H9 (cell line): ENCODE data around the gene GNPAT. TPM values are rescaled to one million over a fixed set of nuclear protein-coding genes. Genes with fewer than 3 reads are reported as not detected.

Experiments
- DNase-seq: peaks from one replicate; pipeline ENCODE4 v3.0.0-alpha.2; 2017
- H2AFZ ChIP-seq: one replicate; pipeline ENCODE4 v1.6.1; 2013; ENCODE audit warnings: mild to moderate bottlenecking, low read length, control low read depth, moderate library complexity
- H2AK5ac ChIP-seq: 2 replicates; pipeline ENCODE4 v1.6.1; 2013; ENCODE audit warnings: low read length, control low read depth, mixed read lengths; ENCODE audit not compliant: insufficient read length
- H2BK120ac ChIP-seq: one replicate; pipeline ENCODE4 v1.6.1; 2013; ENCODE audit warnings: low read depth, mild to moderate bottlenecking, low read length, control low read depth, inconsistent platforms; ENCODE audit not compliant: poor library complexity, severe bottlenecking
- H2BK12ac ChIP-seq: 2 replicates; pipeline ENCODE4 v1.6.1; 2013; ENCODE audit warnings: low read length, control low read depth, mixed read lengths, low read depth; ENCODE audit not compliant: insufficient read length
- H2BK15ac ChIP-seq: 2 replicates; pipeline ENCODE4 v1.6.1; 2013; ENCODE audit warnings: low read depth, low read length, control low read depth
- H2BK20ac ChIP-seq: one replicate; pipeline ENCODE4 v1.6.1; 2013; ENCODE audit warnings: low read depth, mild to moderate bottlenecking, low read length, control low read depth, inconsistent platforms; ENCODE audit not compliant: poor library complexity, severe bottlenecking
- H2BK5ac ChIP-seq: 2 replicates; pipeline ENCODE4 v1.6.1; 2013; ENCODE audit warnings: low read length, control low read depth, mixed read lengths; ENCODE audit not compliant: insufficient read length
- H3K14ac ChIP-seq: 2 replicates; pipeline ENCODE4 v1.6.1; 2013; ENCODE audit warnings: low read length, control low read depth; ENCODE audit not compliant: insufficient read depth
- H3K18ac ChIP-seq: 2 replicates; pipeline ENCODE4 v1.6.1; 2013; ENCODE audit warnings: low read depth, mild to moderate bottlenecking, mixed read lengths, low read length, control low read depth; ENCODE audit not compliant: insufficient read length
- H3K23ac ChIP-seq: 2 replicates; pipeline ENCODE4 v1.6.1; 2013; ENCODE audit warnings: low read length, control low read depth, mixed read lengths, low read depth; ENCODE audit not compliant: insufficient read length
- H3K23me2 ChIP-seq: 2 replicates; pipeline ENCODE4 v1.6.1; 2013; ENCODE audit warnings: low read depth, mild to moderate bottlenecking, mixed read lengths, low read length, control low read depth; ENCODE audit not compliant: insufficient read length, poor library complexity, severe bottlenecking
- H3K27ac ChIP-seq: 2 replicates; pipeline ENCODE4 v1.5.1; 2013; ENCODE audit warnings: low read length, control low read depth, mixed read lengths, low read depth; ENCODE audit not compliant: insufficient read length
- H3K27me3 ChIP-seq: 2 replicates; pipeline ENCODE4 v1.6.1; 2013; ENCODE audit warnings: low read length, control low read depth, inconsistent platforms; ENCODE audit not compliant: insufficient read depth
- H3K4ac ChIP-seq: 2 replicates; pipeline ENCODE4 v1.6.1; 2013; ENCODE audit warnings: low read depth, mild to moderate bottlenecking, control low read depth, inconsistent platforms, low read length, moderate library complexity
- H3K4me1 ChIP-seq: 2 replicates; pipeline ENCODE4 v1.6.1; 2013; ENCODE audit warnings: low read length, control low read depth, inconsistent platforms; ENCODE audit not compliant: insufficient read depth
- H3K4me2 ChIP-seq: 2 replicates; pipeline ENCODE4 v1.6.1; 2013; ENCODE audit warnings: low read length, control low read depth, mixed read lengths; ENCODE audit not compliant: insufficient read length, insufficient read depth
- H3K56ac ChIP-seq: 2 replicates; pipeline ENCODE4 v1.6.1; 2013; ENCODE audit warnings: low read depth, mild to moderate bottlenecking, mixed read lengths, low read length, control low read depth; ENCODE audit not compliant: insufficient read length
- H3K79me1 ChIP-seq: 2 replicates; pipeline ENCODE4 v1.6.1; 2013; ENCODE audit warnings: low read depth, mild to moderate bottlenecking, moderate library complexity, low read length, control low read depth, inconsistent platforms; ENCODE audit not compliant: insufficient read depth, poor library complexity, severe bottlenecking
- H3K79me2 ChIP-seq: 2 replicates; pipeline ENCODE4 v1.6.1; 2013; ENCODE audit warnings: low read length, control low read depth, inconsistent platforms; ENCODE audit not compliant: insufficient read depth
- H3K9ac ChIP-seq: 2 replicates; pipeline ENCODE4 v1.6.1; 2013; ENCODE audit warnings: low read length, control low read depth, mixed read lengths; ENCODE audit not compliant: insufficient read length; ENCODE audit errors: extremely low read depth
- H3K9me3 ChIP-seq: one replicate; pipeline ENCODE4 v1.6.1; 2013; ENCODE audit warnings: low read depth, low read length, inconsistent platforms; ENCODE audit not compliant: control insufficient read depth
- H3T11ph ChIP-seq: one replicate; pipeline ENCODE4 v1.6.1; 2013; ENCODE audit warnings: mild to moderate bottlenecking, low read length, control low read depth, inconsistent platforms
- H4K20me1 ChIP-seq: one replicate; pipeline ENCODE4 v1.6.1; 2013; ENCODE audit not compliant: control insufficient read depth, insufficient read length, insufficient read depth
- H4K5ac ChIP-seq: 2 replicates; pipeline ENCODE4 v1.6.1; 2013; ENCODE audit warnings: low read depth, mild to moderate bottlenecking, mixed read lengths, low read length, control low read depth; ENCODE audit not compliant: insufficient read length
- H4K8ac ChIP-seq: replicated peaks from 2 replicates; pipeline ENCODE4 v1.6.1; 2013; ENCODE audit warnings: low read length, control low read depth, mixed read lengths, low read depth; ENCODE audit not compliant: insufficient read length
- H4K91ac ChIP-seq: 2 replicates; pipeline ENCODE4 v1.6.1; 2013; ENCODE audit warnings: low read depth, mild to moderate bottlenecking, moderate library complexity, mixed read lengths, low read length, control low read depth; ENCODE audit not compliant: insufficient read length
- H3K27ac Mint-ChIP-seq, 3 experiments: 2 replicates in 2 of 3; 3 replicates in 1 of 3; pipeline ENCODE4 v1.8.0; 2020 to 2021; ENCODE audit warnings: mixed read lengths in 3 of 3, mild to moderate bottlenecking in 1 of 3, moderate library complexity in 1 of 3
- H3K27me3 Mint-ChIP-seq: 2 replicates; pipeline ENCODE4 v1.8.0; 2021; ENCODE audit warnings: low read depth, mild to moderate bottlenecking, moderate library complexity, mixed read lengths
- H3K36me3 Mint-ChIP-seq, 3 experiments: 2 replicates in 2 of 3; 3 replicates in 1 of 3; pipeline ENCODE4 v1.8.0; 2020 to 2021; ENCODE audit warnings: low read depth in 3 of 3, mixed read lengths in 3 of 3; ENCODE audit not compliant: insufficient read depth in 1 of 3
- H3K4me1 Mint-ChIP-seq, 2 experiments: 2 replicates each; pipeline ENCODE4 v1.8.0; 2020; ENCODE audit warnings: mixed read lengths in 2 of 2
- H3K4me3 Mint-ChIP-seq, 2 experiments: 2 replicates in 1 of 2; 3 replicates in 1 of 2; pipeline ENCODE4 v1.8.0; 2020 to 2021; ENCODE audit warnings: mild to moderate bottlenecking in 2 of 2, mixed read lengths in 2 of 2, moderate library complexity in 1 of 2
- H3K9me3 Mint-ChIP-seq, 2 experiments: 2 replicates in 1 of 2; 3 replicates in 1 of 2; pipeline ENCODE4 v1.8.0; 2020; ENCODE audit warnings: mild to moderate bottlenecking in 2 of 2, mixed read lengths in 2 of 2, moderate library complexity in 1 of 2
- WGBS: extraction: QIAGEN DNeasy Blood & Tissue Kit; methylation state at CpG from one replicate; pipeline ENCODE4 v1.1.7; 2013; ENCODE audit warnings: missing lambda C conversion rate, low lambda C conversion rate, mixed read lengths; ENCODE audit not compliant: insufficient read length; ENCODE audit errors: extremely low coverage; 5-methylcytosine and 5-hydroxymethylcytosine counted together
- total RNA-seq: library from RNA; stranded (reverse); gene quantifications from 2 replicates; pipeline ENCODE4 v1.2.1, GENCODE V29; 2021
- TF ChIP-seq, protein P1 (sequence below): fragments of 200-600 bp; sonication (generic); conservative IDR thresholded peaks from 3 replicates; pipeline ENCODE4 v1.8.0; 2021; ENCODE audit warnings: antibody characterized with exemption, mild to moderate bottlenecking

The GNPAT gene
- total RNA-seq, 1 experiment from 2014 or later: 38.1 TPM

DNA sequence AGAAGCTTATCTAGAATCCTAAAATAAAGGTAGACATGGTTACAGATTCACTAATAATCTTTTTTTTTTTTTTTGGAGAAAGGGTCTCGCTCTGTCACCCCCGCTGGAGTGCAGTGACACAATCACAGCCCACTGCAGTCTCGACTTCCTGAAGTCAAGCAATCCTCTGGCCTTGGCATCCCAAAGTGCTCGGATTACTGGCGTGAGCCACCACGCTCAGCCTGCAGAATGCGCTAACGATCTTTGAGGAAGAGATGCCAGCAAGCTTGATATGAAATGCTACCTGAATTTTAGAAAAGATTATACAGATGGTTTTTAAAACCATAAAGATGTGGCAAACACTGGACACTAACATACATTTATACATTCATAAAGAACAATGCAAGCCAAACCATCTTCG lies 4.1 kb upstream of the GNPAT start:
- Histone ChIP-seq H2AK5ac (no peak overlapping the region), H2AFZ (no peak overlapping the region), H3T11ph (no peak overlapping the region), H2BK20ac (no peak overlapping the region), H2BK12ac (no peak overlapping the region), H3K4me2 (no peak overlapping the region), H3K56ac (no peak overlapping the region), H3K79me2 (no peaks in the 10 kb centered on the region), H3K79me1 (no peaks in the 10 kb centered on the region), H3K27ac (no peak overlapping the region), H3K4ac (no peak overlapping the region), H3K27me3 (no peaks in the 10 kb centered on the region), H3K23me2 (peaks cover 12% of the 10 kb centered on the region), H4K91ac (no peak overlapping the region), H3K23ac (no peak overlapping the region), H3K18ac (no peak overlapping the region), H2BK120ac (no peak overlapping the region), H3K4me1 (no peaks in the 10 kb centered on the region), H2BK15ac (no peak overlapping the region), H3K9me3 (no peaks in the 10 kb centered on the region), H2BK5ac (no peak overlapping the region), H4K8ac (no peak overlapping the region), H3K9ac (no peak overlapping the region), H4K20me1 (no peaks in the 10 kb centered on the region), H3K14ac (no peak overlapping the region), H4K5ac (no peak overlapping the region)
- no CpG with 5 or more reads among the region's 9 CpGs for WGBS
- Mint-ChIP-seq H3K4me1 (peaks cover 6 to 8% of the 10 kb centered on the region in 2 experiments), H3K9me3 (no peaks in the 10 kb centered on the region), H3K27me3 (no peaks in the 10 kb centered on the region), H3K4me3 (no peak overlapping the region), H3K27ac (no peak overlapping the region), H3K36me3 (peaks cover 0 to 19% (median 15%) of the 10 kb centered on the region in 3 experiments; a peak in 4 of 7 replicates)
- no peak for DNase-seq
- TF ChIP-seq, protein P1, sequence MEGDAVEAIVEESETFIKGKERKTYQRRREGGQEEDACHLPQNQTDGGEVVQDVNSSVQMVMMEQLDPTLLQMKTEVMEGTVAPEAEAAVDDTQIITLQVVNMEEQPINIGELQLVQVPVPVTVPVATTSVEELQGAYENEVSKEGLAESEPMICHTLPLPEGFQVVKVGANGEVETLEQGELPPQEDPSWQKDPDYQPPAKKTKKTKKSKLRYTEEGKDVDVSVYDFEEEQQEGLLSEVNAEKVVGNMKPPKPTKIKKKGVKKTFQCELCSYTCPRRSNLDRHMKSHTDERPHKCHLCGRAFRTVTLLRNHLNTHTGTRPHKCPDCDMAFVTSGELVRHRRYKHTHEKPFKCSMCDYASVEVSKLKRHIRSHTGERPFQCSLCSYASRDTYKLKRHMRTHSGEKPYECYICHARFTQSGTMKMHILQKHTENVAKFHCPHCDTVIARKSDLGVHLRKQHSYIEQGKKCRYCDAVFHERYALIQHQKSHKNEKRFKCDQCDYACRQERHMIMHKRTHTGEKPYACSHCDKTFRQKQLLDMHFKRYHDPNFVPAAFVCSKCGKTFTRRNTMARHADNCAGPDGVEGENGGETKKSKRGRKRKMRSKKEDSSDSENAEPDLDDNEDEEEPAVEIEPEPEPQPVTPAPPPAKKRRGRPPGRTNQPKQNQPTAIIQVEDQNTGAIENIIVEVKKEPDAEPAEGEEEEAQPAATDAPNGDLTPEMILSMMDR: no peak
